Measurements from ENCODE around the gene MBTPS1. TPM values are rescaled to one million over a fixed set of nuclear protein-coding genes. Genes with fewer than 3 reads are reported as not detected.

Gene MBTPS1
- total and polyA plus RNA-seq, 9 of the 15 experiments (the other 6 are each of a cell fraction or from before 2014, with no cell fraction given), result 2.8 to 57.6 (median 43.8) TPM

DNA sequence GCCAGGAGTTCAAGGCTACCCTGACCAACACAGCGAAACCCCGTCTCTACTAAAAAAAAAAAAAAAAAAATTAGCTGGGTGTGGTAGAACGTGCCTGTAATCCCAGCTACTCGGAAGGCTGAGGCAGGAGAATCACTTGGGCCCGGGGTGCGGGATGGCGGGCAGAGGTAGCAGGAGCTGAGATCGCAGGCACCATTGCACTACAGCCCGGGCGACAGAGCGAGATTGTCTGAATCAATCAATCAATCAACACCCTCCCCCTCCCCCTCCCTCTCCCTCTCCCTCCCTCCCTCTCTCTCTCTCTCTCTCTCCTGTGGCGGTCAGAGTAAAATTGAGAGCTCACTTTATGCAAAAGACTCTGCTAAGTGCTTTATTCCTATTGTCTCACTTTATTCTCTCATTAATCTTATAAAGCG is 27.1 kb upstream of the MBTPS1 start (continued):
- TF ChIP-seq, protein P1, sequence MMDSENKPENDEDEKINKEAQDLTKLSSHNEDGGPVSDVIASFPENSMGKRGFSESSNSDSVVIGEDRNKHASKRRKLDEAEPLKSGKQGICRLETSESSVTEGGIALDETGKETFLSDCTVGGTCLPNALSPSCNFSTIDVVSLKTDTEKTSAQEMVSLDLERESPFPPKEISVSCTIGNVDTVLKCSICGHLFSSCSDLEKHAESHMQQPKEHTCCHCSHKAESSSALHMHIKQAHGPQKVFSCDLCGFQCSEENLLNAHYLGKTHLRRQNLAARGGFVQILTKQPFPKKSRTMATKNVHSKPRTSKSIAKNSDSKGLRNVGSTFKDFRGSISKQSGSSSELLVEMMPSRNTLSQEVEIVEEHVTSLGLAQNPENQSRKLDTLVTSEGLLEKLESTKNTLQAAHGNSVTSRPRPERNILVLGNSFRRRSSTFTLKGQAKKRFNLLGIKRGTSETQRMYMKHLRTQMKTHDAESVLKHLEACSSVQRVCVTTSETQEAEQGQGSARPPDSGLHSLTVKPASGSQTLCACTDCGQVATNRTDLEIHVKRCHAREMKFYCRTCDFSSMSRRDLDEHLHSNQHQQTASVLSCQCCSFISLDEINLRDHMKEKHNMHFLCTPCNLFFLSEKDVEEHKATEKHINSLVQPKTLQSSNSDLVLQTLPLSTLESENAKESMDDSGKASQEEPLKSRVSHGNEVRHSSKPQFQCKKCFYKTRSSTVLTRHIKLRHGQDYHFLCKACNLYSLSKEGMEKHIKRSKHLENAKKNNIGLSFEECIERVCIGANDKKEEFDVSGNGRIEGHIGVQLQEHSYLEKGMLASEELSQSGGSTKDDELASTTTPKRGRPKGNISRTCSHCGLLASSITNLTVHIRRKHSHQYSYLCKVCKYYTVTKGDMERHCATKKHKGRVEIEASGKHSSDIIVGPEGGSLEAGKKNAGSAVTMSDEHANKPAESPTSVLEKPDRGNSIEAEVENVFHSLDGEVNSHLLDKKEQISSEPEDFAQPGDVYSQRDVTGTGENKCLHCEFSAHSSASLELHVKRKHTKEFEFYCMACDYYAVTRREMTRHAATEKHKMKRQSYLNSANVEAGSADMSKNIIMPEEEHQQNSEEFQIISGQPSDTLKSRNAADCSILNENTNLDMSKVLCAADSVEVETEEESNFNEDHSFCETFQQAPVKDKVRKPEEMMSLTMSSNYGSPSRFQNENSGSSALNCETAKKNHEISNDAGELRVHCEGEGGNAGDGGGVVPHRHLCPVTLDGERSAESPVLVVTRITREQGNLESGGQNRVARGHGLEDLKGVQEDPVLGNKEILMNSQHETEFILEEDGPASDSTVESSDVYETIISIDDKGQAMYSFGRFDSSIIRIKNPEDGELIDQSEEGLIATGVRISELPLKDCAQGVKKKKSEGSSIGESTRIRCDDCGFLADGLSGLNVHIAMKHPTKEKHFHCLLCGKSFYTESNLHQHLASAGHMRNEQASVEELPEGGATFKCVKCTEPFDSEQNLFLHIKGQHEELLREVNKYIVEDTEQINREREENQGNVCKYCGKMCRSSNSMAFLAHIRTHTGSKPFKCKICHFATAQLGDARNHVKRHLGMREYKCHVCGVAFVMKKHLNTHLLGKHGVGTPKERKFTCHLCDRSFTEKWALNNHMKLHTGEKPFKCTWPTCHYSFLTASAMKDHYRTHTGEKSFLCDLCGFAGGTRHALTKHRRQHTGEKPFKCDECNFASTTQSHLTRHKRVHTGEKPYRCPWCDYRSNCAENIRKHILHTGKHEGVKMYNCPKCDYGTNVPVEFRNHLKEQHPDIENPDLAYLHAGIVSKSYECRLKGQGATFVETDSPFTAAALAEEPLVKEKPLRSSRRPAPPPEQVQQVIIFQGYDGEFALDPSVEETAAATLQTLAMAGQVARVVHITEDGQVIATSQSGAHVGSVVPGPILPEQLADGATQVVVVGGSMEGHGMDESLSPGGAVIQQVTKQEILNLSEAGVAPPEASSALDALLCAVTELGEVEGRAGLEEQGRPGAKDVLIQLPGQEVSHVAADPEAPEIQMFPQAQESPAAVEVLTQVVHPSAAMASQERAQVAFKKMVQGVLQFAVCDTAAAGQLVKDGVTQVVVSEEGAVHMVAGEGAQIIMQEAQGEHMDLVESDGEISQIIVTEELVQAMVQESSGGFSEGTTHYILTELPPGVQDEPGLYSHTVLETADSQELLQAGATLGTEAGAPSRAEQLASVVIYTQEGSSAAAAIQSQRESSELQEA (IDR thresholded peaks at IDR 0.05; ENCODE audit: low read depth), result 0 out of 2 replicates have a peak, but pooled peaks have one; percentile 17
- no peak for TF ChIP-seq CXXC5 (CRISPR knock-in tag; IDR thresholded peaks at IDR 0.05)
- TF ChIP-seq PCBP2 (IDR thresholded peaks at IDR 0.05; ENCODE audit: low read depth, low read length, poor library complexity, severe bottlenecking), result peak; percentile 23
- no peak for TF ChIP-seq ZNF507 (tag; conservative IDR thresholded peaks at IDR 0.05)
- no peak for TF ChIP-seq PHB (CRISPR knock-in tag; IDR thresholded peaks at IDR 0.05)
- no peak for TF ChIP-seq HMGN3 (IDR thresholded peaks at IDR 0.05; ENCODE audit: borderline replicate concordance, extremely low read depth, insufficient read length, low read depth, low read length)
- 0 out of 2 replicates have a peak, but pooled peaks have one; percentile 59 for TF ChIP-seq FOXJ2 (tag; IDR thresholded peaks at IDR 0.05)
- no peak for TF ChIP-seq KLF13 (tag; IDR thresholded peaks at IDR 0.05; ENCODE audit: borderline replicate concordance, low read depth)
- no peak for TF ChIP-seq C11orf30 (IDR thresholded peaks at IDR 0.05; ENCODE audit: low read depth)
- 0 out of 2 replicates have a peak, but pooled peaks have one; percentile 51 for TF ChIP-seq DPF2 (IDR thresholded peaks at IDR 0.05)
- TF ChIP-seq, protein P2, sequence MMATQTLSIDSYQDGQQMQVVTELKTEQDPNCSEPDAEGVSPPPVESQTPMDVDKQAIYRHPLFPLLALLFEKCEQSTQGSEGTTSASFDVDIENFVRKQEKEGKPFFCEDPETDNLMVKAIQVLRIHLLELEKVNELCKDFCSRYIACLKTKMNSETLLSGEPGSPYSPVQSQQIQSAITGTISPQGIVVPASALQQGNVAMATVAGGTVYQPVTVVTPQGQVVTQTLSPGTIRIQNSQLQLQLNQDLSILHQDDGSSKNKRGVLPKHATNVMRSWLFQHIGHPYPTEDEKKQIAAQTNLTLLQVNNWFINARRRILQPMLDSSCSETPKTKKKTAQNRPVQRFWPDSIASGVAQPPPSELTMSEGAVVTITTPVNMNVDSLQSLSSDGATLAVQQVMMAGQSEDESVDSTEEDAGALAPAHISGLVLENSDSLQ (IDR thresholded peaks at IDR 0.05), result peak; percentile 91
- TF ChIP-seq RBBP5 (IDR thresholded peaks at IDR 0.05; ENCODE audit: borderline replicate concordance, insufficient read depth, low read length, poor library complexity, severe bottlenecking), result peak; percentile 1
- TF ChIP-seq ZC3H8 (IDR thresholded peaks at IDR 0.05), result no peak
- TF ChIP-seq ZNF584 (CRISPR knock-in tag; IDR thresholded peaks at IDR 0.05; ENCODE audit: low read depth), result no peak
- no peak for TF ChIP-seq NUFIP1 (IDR thresholded peaks at IDR 0.05; ENCODE audit: partially characterized antibody)
- no peak for TF ChIP-seq NFRKB (IDR thresholded peaks at IDR 0.05; ENCODE audit: low read depth)
- no peak for TF ChIP-seq CREB1 (IDR thresholded peaks at IDR 0.05)
- TF ChIP-seq CREB1 (CRISPR knock-in tag; IDR thresholded peaks at IDR 0.05), result no peak
- TF ChIP-seq, protein P3, sequence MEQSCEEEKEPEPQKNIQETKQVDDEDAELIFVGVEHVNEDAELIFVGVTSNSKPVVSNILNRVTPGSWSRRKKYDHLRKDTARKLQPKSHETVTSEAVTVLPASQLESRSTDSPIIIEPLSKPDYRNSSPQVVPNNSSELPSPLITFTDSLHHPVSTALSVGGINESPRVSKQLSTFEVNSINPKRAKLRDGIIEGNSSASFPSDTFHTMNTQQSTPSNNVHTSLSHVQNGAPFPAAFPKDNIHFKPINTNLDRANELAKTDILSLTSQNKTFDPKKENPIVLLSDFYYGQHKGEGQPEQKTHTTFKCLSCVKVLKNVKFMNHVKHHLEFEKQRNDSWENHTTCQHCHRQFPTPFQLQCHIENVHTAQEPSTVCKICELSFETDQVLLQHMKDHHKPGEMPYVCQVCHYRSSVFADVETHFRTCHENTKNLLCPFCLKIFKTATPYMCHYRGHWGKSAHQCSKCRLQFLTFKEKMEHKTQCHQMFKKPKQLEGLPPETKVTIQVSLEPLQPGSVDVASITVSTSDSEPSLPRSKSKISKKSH (CRISPR knock-in tag; IDR thresholded peaks at IDR 0.05), result no peak
- 0 out of 2 replicates have a peak, but pooled peaks have one; percentile 27 for TF ChIP-seq PHF21A (IDR thresholded peaks at IDR 0.05; ENCODE audit: borderline replicate concordance, low read depth)
